HepG2 (cell line): Measurements from ENCODE around the gene HHATL. TPM values are rescaled to one million over a fixed set of nuclear protein-coding genes. Genes with fewer than 3 reads are reported as not detected.

Experiments used
- ATAC-seq: fragments of 200-7000 bp; cut with Tn5 transposase; 3 replicates; pipeline ENCODE4 v1.9.1; 2020; ENCODE audit warnings: mild to moderate bottlenecking, moderate library complexity
- BruUV-seq: library from RNA; stranded (reverse); fragments of 400-500 nt; replicated peaks from 2 replicates; lab custom pipeline; 2021; lab: Mats Ljungman, UMichigan
- CTCF ChIA-PET: fragments of 300-600 bp; formaldehyde crosslinking; extraction: SDS; loops from one replicate; lab custom pipeline; 2021; ENCODE audit warnings: low total read pairs, inconsistent platforms, low intra/inter-chr PET ratio; lab: Yijun Ruan, JAX
- POLR2A ChIA-PET: fragments of 350-600 bp; sonication (Branson Sonifier 250); formaldehyde crosslinking; loops from one replicate; lab custom pipeline; 2020; ENCODE audit warnings: antibody characterized with exemption, inconsistent platforms; lab: Yijun Ruan, JAX
- DNase-seq: peaks from one replicate; pipeline ENCODE4 v3.0.0-alpha.2; 2015; ENCODE audit warnings: low spot score
- FAIRE-seq: peaks from 3 replicates; lab custom pipeline; 2011; peaks lifted over from hg19 to GRCh38; lab: Jason Lieb, UNC
- H2AFZ ChIP-seq: one replicate; pipeline ENCODE4 v1.6.1; 2011; ENCODE audit warnings: low read length, inconsistent platforms
- H3K27ac ChIP-seq: fragments of 300-600 bp; 3 replicates; pipeline ENCODE4 v1.8.0; 2011; ENCODE audit warnings: mixed run types, mild to moderate bottlenecking, mixed read lengths, low read length, inconsistent platforms; ENCODE audit not compliant: insufficient read depth; ENCODE audit errors: extremely low read length
- H3K27me3 ChIP-seq, 2 experiments: fragments of 200-600 bp in 1 of 2; 2 replicates in 1 of 2; 3 replicates in 1 of 2; pipeline versions ENCODE4 v1.6.0 to v1.8.0; 2011; ENCODE audit warnings: low read length in 2 of 2, mild to moderate bottlenecking in 2 of 2, moderate library complexity in 2 of 2, inconsistent platforms in 1 of 2; ENCODE audit not compliant: insufficient read depth in 2 of 2, control insufficient read depth in 1 of 2
- H3K36me3 ChIP-seq, 2 experiments: fragments of 200-600 bp in 1 of 2; replicated peaks in 1 of 2; 2 replicates in 1 of 2; 3 replicates in 1 of 2; pipeline versions ENCODE4 v1.5.1 to v1.8.0; 2011; ENCODE audit warnings: low read length in 2 of 2, inconsistent platforms in 1 of 2; ENCODE audit not compliant: insufficient read depth in 2 of 2, control insufficient read depth in 1 of 2
- H3K4me1 ChIP-seq: 2 replicates; pipeline ENCODE4 v1.5.1; 2012; ENCODE audit warnings: low read length, inconsistent platforms; ENCODE audit not compliant: insufficient read depth
- H3K4me2 ChIP-seq: 2 replicates; pipeline ENCODE4 v1.6.0; 2011; ENCODE audit warnings: low read depth, low read length, inconsistent platforms
- H3K4me3 ChIP-seq, 3 experiments: fragments of 200-600 bp in 1 of 3; sonication (generic), shearing (Covaris generic) in 1 of 3; replicated peaks in 1 of 3; 2 replicates each; pipeline ENCODE4 v1.5.1; 2011 to 2016; ENCODE audit warnings: low read length in 3 of 3, inconsistent platforms in 2 of 3, low read depth in 2 of 3, mild to moderate bottlenecking in 2 of 3, control low read depth in 1 of 3, mixed read lengths in 1 of 3; ENCODE audit not compliant: insufficient read depth in 1 of 3
- H3K79me2 ChIP-seq: one replicate; pipeline ENCODE4 v1.6.1; 2011; ENCODE audit warnings: low read length, inconsistent platforms; ENCODE audit not compliant: insufficient read depth
- H3K9ac ChIP-seq: 2 replicates; pipeline ENCODE4 v1.6.0; 2011; ENCODE audit warnings: mild to moderate bottlenecking, low read depth, low read length, inconsistent platforms; ENCODE audit not compliant: insufficient read depth
- H3K9me3 ChIP-seq: 2 replicates; pipeline ENCODE4 v1.5.1; 2012; ENCODE audit warnings: mild to moderate bottlenecking, low read length
- H4K20me1 ChIP-seq: 2 replicates; pipeline ENCODE4 v1.6.0; 2011; ENCODE audit warnings: inconsistent platforms, mild to moderate bottlenecking, low read length, moderate library complexity; ENCODE audit not compliant: insufficient read depth
- DBP ChIP-seq: sonication (generic); formaldehyde crosslinking; IDR thresholded peaks from 2 replicates; pipeline ENCODE4 v1.4.0; 2020; ENCODE audit warnings: missing genetic modification reagents; ENCODE audit errors: not compliant biosample characterization
- DMAP1 ChIP-seq: IDR thresholded peaks from 2 replicates; pipeline ENCODE4 v1.6.1; 2016
- ETV5 ChIP-seq: IDR thresholded peaks from 2 replicates; pipeline ENCODE4 v1.6.1; 2018; ENCODE audit warnings: missing biosample characterization, missing genetic modification reagents, inconsistent platforms, borderline replicate concordance
- HMGA1 ChIP-seq: sonication (generic); formaldehyde crosslinking; conservative IDR thresholded peaks from 2 replicates; pipeline ENCODE4 v1.4.0; 2020; ENCODE audit warnings: missing genetic modification reagents
- KDM4B ChIP-seq: sonication (generic); formaldehyde crosslinking; IDR thresholded peaks from 2 replicates; pipeline ENCODE4 v1.4.0; 2020; ENCODE audit warnings: missing genetic modification reagents
- KDM5A ChIP-seq: fragments of 200-600 bp; sonication (generic); IDR thresholded peaks from 2 replicates; pipeline ENCODE4 v1.7.0; 2018; ENCODE audit warnings: antibody characterized with exemption, mild to moderate bottlenecking, low read length, borderline replicate concordance
- KLF15 ChIP-seq: sonication (generic); formaldehyde crosslinking; IDR thresholded peaks from 2 replicates; pipeline ENCODE4 v1.8.1; 2023; ENCODE audit warnings: borderline replicate concordance, mild to moderate bottlenecking, inconsistent platforms, missing genetic modification reagents, mixed read lengths
- KMT2B ChIP-seq: IDR thresholded peaks from 2 replicates; pipeline ENCODE4 v1.6.1; 2016; ENCODE audit warnings: missing genetic modification reagents, missing compliant biosample characterization
- MIER3 ChIP-seq: IDR thresholded peaks from 2 replicates; pipeline ENCODE4 v1.6.1; 2016; ENCODE audit warnings: missing compliant biosample characterization, borderline replicate concordance
- MXD3 ChIP-seq: IDR thresholded peaks from 2 replicates; pipeline ENCODE4 v1.6.1; 2016; ENCODE audit warnings: mild to moderate bottlenecking, missing biosample characterization, missing genetic modification reagents
- MXD4 ChIP-seq: IDR thresholded peaks from 2 replicates; pipeline ENCODE4 v1.6.1; 2016; ENCODE audit warnings: mild to moderate bottlenecking, missing biosample characterization, missing genetic modification reagents
- PTBP1 ChIP-seq: fragments of 200-400 bp; formaldehyde crosslinking; IDR thresholded peaks from 2 replicates; pipeline ENCODE4 v1.6.1; 2018; ENCODE audit warnings: low read length, low read depth; ENCODE audit not compliant: poor library complexity, severe bottlenecking
- RFX5 ChIP-seq: IDR thresholded peaks from 2 replicates; pipeline ENCODE4 v1.6.1; 2011; ENCODE audit warnings: low read depth, low read length, improper control_type of control experiment
- RNF2 ChIP-seq: fragments of 450-650 bp; conservative IDR thresholded peaks from 2 replicates; pipeline ENCODE4 v1.6.1; 2016; ENCODE audit warnings: low read depth
- SPEN ChIP-seq: sonication (generic); formaldehyde crosslinking; IDR thresholded peaks from 2 replicates; pipeline ENCODE4 v1.5.1; 2020; ENCODE audit warnings: low read depth, mild to moderate bottlenecking, missing genetic modification reagents
- ZFP1 ChIP-seq: IDR thresholded peaks from 2 replicates; pipeline ENCODE4 v1.6.1; 2016
- ZFP37 ChIP-seq: sonication (generic); formaldehyde crosslinking; IDR thresholded peaks from 2 replicates; pipeline ENCODE4 v1.4.0; 2020; ENCODE audit warnings: missing genetic modification reagents, borderline replicate concordance
- ZNF138 ChIP-seq: sonication (generic); formaldehyde crosslinking; IDR thresholded peaks from 2 replicates; pipeline ENCODE4 v1.5.0; 2020; ENCODE audit warnings: mild to moderate bottlenecking, low read depth, missing genetic modification reagents
- ZNF205 ChIP-seq: IDR thresholded peaks from 2 replicates; pipeline ENCODE4 v1.6.1; 2018; ENCODE audit warnings: missing biosample characterization, missing genetic modification reagents
- ZNF232 ChIP-seq: sonication (generic); formaldehyde crosslinking; IDR thresholded peaks from 2 replicates; pipeline ENCODE4 v1.4.0; 2020; ENCODE audit warnings: missing genetic modification reagents, borderline replicate concordance
- ZNF547 ChIP-seq: sonication (generic); formaldehyde crosslinking; IDR thresholded peaks from 2 replicates; pipeline ENCODE4 v1.5.1; 2020; ENCODE audit warnings: mild to moderate bottlenecking, missing genetic modification reagents
- ZNF572 ChIP-seq: sonication (generic); formaldehyde crosslinking; IDR thresholded peaks from 2 replicates; pipeline ENCODE4 v1.5.1; 2020; ENCODE audit warnings: mild to moderate bottlenecking, missing genetic modification reagents
- ZNF614 ChIP-seq: IDR thresholded peaks from 2 replicates; pipeline ENCODE4 v1.6.1; 2018; ENCODE audit warnings: missing biosample characterization, missing genetic modification reagents, inconsistent platforms, borderline replicate concordance
- ZSCAN25 ChIP-seq: sonication (generic); formaldehyde crosslinking; IDR thresholded peaks from 2 replicates; pipeline ENCODE4 v1.8.0; 2022; ENCODE audit warnings: mild to moderate bottlenecking, missing genetic modification reagents
- WGBS: methylation state at CpG from one replicate; pipeline ENCODE4 v1.1.6; 2017; ENCODE audit warnings: low lambda C conversion rate; 5-methylcytosine and 5-hydroxymethylcytosine counted together
- in situ Hi-C: cut with HindIII; loops from 2 replicates; pipeline ENCODE4 v1.10.0; 2017; ENCODE audit warnings: low pct_unique_long_range_greater_than_20kb; ENCODE audit not compliant: extremely low pct_ligation_motif_present
- intact Hi-C: fragments of 100-400 bp; cut with micrococcal nuclease; formaldehyde crosslinking; loops from one replicate; pipeline ENCODE4 v1.10.0; 2022; ENCODE audit not compliant: unreplicated experiment
- polyA plus RNA-seq, 8 experiments: library from polyadenylated mRNA; depleted of rRNA in 3 of 8; stranded (reverse) in 7 of 8; unstranded in 1 of 8; fragments of >200 nt; fragmentation: Illumina TruSeq in 4 of 8; extraction: Trizol in 4 of 8; gene quantifications; 2 replicates each; pipeline versions ENCODE4 v1.2.1 to v1.2.3, GENCODE V29; 2011 to 2016; ENCODE audit warnings: low read depth in 4 of 8, missing spikeins in 1 of 8, mixed read lengths in 1 of 8; ENCODE audit not compliant: insufficient read depth in 1 of 8
- total RNA-seq, 5 experiments: library from RNA; depleted of rRNA; stranded (reverse); fragments of >200 nt; fragmentation: Illumina TruSeq; extraction: Trizol; gene quantifications; 2 replicates each; pipeline ENCODE4 v1.2.3, GENCODE V29; 2016; ENCODE audit warnings: low read depth in 1 of 5
- TF ChIP-seq, protein P1 (sequence below): sonication (generic); formaldehyde crosslinking; IDR thresholded peaks from 2 replicates; pipeline ENCODE4 v1.8.1; 2023; ENCODE audit warnings: mild to moderate bottlenecking, inconsistent platforms, moderate library complexity, missing genetic modification reagents, borderline replicate concordance

HHATL gene
- total and polyA plus RNA-seq, 2 of the 13 experiments (the other 11 are each of a cell fraction or from before 2014, with no cell fraction given), result 0.26 TPM; not detected in 1

DNA sequence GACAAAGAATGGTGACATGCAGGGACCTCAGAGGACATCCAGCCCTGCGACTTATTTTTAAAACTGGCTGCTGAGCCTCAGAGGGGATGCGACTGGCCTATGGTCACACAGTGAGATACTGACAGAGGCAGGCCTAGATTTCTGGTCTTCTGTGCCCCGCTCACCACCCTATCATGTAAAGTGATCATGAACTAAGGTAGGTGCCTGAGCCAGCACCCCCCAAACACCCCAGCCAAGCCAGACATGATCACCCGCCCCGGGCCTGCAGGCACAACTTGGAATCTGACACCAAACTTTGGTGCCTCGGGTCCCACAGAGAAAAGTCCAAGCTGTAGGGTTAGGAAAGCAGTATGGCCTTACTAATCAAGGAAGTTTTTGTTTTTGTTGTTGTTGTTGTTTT lies 33.9 kb upstream of the HHATL start:
- in situ Hi-C loops, result no loop called here
- CTCF ChIA-PET, result no interaction called here

GRCh38 chr3:42736081-42736480 lies 33.5 kb upstream of the HHATL start:
- DNase-seq (no peak), ATAC-seq (no peak), FAIRE-seq (no peak)
- BruUV-seq, result no TSS peak
- Histone ChIP-seq H3K79me2 (no peaks in the 10 kb centered on the region), H2AFZ (no peak overlapping the region), H3K4me2 (no peak overlapping the region), H3K36me3 (no peaks in the 10 kb centered on the region), H3K9me3 (no peaks in the 10 kb centered on the region), H3K4me3 (no peak overlapping the region), H4K20me1 (no peaks in the 10 kb centered on the region), H3K27me3 (no peaks in the 10 kb centered on the region), H3K9ac (no peak overlapping the region), H3K27ac (no peak overlapping the region), H3K4me1 (peaks cover 62% of the 10 kb centered on the region)
- intact Hi-C loops, result no loop called here
- POLR2A ChIA-PET, result no interaction called here
- in situ Hi-C loops, result no loop called here
- 79% methylated on average over 1 of the region's 1 CpG for WGBS
- CTCF ChIA-PET, result no interaction called here
- TF ChIP-seq DMAP1 (CRISPR knock-in tag), result no peak
- TF ChIP-seq DBP, result no peak
- no peak for TF ChIP-seq ZNF205 (CRISPR knock-in tag)
- no peak for TF ChIP-seq ZFP1 (CRISPR knock-in tag)
- TF ChIP-seq MXD3 (CRISPR knock-in tag), result no peak
- no peak for TF ChIP-seq ETV5 (CRISPR knock-in tag)
- no peak for TF ChIP-seq ZNF547 (CRISPR knock-in tag)
- TF ChIP-seq PTBP1, result no peak
- TF ChIP-seq ZFP37, result no peak
- TF ChIP-seq ZSCAN25, result no peak

More for the DNA sequence above, 33.9 kb upstream of the HHATL start:
- H4K20me1 ChIP-seq, result no peaks in the 10 kb centered on the region
- no peaks in the 10 kb centered on the region for H3K79me2 ChIP-seq
- H3K4me2 ChIP-seq, result no peak overlapping the region
- no peaks in the 10 kb centered on the region for H3K36me3 ChIP-seq
- H3K9ac ChIP-seq, result no peak overlapping the region
- H3K9me3 ChIP-seq, result no peaks in the 10 kb centered on the region
- ATAC-seq (no peak), FAIRE-seq (no peak), DNase-seq (no peak)
- H3K27me3 ChIP-seq, result no peaks in the 10 kb centered on the region
- no peak overlapping the region for H3K4me3 ChIP-seq
- POLR2A ChIA-PET, result no interaction called here
- intact Hi-C loops, result no loop called here
- BruUV-seq, result no TSS peak
- no peak overlapping the region for H2AFZ ChIP-seq
- WGBS, result 83% methylated on average over 3 of the region's 6 CpGs
- TF ChIP-seq KMT2B (CRISPR knock-in tag), result no peak
- no peak for TF ChIP-seq KDM4B
- TF ChIP-seq RFX5, result no peak
- TF ChIP-seq ZNF232 (CRISPR knock-in tag), result no peak
- no peak for TF ChIP-seq DMAP1 (CRISPR knock-in tag)
- TF ChIP-seq HMGA1 (CRISPR knock-in tag), result no peak
- TF ChIP-seq MIER3, result no peak
- TF ChIP-seq SPEN (CRISPR knock-in tag), result no peak
- no peak for TF ChIP-seq RNF2
- TF ChIP-seq ZSCAN25, result no peak
- no peak for TF ChIP-seq ZNF572 (CRISPR knock-in tag)
- no peak for TF ChIP-seq KDM5A
- TF ChIP-seq MXD4 (CRISPR knock-in tag), result no peak
- no peak for TF ChIP-seq ZNF138 (CRISPR knock-in tag)
- TF ChIP-seq ZNF614 (CRISPR knock-in tag), result no peak
- no peak for TF ChIP-seq KLF15 (CRISPR knock-in tag)
- TF ChIP-seq, protein P1, sequence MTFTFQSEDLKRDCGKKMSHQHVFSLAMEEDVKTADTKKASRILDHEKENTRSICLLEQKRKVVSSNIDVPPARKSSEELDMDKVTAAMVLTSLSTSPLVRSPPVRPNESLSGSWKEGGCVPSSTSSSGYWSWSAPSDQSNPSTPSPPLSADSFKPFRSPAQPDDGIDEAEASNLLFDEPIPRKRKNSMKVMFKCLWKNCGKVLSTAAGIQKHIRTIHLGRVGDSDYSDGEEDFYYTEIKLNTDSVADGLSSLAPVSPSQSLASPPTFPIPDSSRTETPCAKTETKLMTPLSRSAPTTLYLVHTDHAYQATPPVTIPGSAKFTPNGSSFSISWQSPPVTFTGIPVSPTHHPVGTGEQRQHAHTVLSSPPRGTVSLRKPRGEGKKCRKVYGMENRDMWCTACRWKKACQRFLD (CRISPR knock-in tag), result no peak
- H3K27ac ChIP-seq, result no peak overlapping the region
- peaks cover 57% of the 10 kb centered on the region for H3K4me1 ChIP-seq
